IPS-NIHi11 (cell line): Measurements from ENCODE around the gene RAB3A.
A peak's percentile ranks its signal among the peaks of the same experiment; 100 is the strongest.

Experiments used
- DNase-seq: peaks from one replicate; pipeline ENCODE4 v3.0.0; 2012; ENCODE audit warnings: mixed read lengths, low spot score

RAB3A gene, protein sequence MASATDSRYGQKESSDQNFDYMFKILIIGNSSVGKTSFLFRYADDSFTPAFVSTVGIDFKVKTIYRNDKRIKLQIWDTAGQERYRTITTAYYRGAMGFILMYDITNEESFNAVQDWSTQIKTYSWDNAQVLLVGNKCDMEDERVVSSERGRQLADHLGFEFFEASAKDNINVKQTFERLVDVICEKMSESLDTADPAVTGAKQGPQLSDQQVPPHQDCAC

DNA sequence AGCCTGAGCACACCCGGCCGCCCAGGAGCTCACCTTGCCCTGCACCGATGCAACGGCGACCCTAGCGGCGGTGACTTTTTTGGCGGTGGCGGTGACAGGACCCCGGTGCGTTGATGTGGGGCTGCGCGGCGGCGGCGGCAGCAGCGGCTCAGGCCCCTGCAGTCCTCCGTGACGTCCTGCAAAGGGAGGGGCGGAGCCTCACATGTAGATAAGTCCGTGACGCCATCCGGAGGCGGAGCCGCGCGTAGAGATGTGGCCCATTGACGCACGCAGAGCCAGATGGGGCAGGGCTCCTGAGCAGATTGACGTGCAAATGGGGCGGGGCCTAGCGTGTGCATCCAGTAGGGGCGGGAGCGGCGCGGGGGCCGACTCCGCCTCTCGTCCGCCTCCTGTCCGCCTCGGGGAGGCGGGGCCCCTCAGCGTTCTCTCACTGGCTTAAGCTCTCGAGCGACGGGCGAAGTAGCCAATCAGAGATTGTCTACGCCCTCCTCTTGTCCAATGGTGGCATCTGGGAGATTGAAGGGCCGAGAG, at the start of gene RAB3A:
TSS of gene RAB3A (minus strand) at position 180 of the 531 bp plus-strand sequence. CDS start 1,302 bp downstream, outside the sequence.
- peak; percentile 92 for DNase-seq

DNA sequence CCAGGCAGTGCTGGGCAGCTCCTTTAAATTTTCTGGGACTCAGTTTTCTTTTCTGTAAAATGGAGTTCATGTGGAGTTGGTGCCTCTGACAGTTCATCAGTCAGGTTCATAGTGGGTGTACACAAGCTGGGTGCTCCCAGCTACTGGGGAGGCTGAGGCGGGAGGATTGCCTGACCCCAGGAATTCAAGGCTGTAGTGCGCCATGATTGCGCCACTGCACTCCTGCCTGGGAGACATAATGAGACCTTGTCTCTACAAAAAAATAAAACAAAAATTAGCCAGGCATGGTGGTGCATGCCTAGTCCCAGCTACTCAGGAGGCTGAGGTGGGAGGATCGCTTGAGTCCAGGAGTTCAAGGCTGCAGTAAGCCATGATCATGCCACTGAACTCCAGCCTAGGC, 49.3 kb upstream of the RAB3A start:
- DNase-seq = no peak

DNA sequence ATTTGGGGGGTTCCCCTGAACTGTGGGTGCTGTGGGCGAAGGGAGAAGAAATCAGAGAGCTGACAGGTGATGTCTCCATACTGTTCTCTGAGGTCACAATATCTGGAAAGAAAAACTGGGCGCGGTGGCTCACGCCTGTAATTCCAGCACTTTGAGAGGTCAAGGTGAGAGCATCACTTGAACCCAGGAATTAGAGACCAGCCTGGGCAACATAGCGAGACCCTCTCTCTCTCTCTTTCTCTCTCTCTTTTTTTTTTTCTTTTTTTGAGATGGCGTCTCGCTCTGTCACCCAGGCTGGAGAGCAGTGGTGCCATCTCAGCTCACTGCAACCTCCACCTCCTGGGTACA, 48.5 kb upstream of the RAB3A start:
- no peak for DNase-seq

DNA sequence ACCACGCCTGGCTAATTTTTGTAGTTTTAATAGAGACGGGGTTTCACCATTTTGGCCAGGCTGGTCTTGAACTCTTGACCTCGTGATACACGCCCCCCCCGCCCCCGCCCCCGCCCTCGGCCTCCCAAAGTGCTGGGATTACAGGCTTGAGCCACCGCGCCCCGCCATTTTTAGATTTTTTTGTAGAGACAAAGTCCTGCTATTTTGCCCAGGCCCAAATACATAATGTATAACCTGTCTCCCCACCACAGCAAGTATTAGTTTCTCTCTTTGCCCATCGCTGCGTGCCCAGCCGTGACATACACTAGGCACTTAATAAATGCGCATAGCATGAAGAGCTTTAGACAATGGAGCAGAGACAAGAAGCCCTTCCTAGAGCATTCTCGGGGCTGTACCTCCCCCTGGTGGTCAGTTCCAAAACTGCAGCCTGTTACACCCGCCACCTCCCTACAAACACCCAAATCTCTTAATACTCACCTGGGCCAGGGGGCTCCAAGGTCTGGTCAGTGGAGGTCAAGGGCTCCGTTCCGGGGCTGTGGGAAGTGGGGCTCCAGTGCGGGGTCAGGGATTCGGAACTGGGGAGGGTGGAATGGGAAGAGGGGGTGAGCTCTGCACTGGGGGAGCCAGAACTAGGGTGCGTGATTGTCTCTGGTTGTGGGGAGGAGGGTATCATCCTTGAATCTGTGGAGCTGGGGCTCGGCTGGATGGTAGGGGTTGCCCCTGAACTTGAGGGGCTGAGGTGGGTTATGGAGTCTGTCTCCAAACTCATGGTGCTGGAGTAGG, 47.9 kb upstream of the RAB3A start:
- peak; percentile 88 for DNase-seq

DNA sequence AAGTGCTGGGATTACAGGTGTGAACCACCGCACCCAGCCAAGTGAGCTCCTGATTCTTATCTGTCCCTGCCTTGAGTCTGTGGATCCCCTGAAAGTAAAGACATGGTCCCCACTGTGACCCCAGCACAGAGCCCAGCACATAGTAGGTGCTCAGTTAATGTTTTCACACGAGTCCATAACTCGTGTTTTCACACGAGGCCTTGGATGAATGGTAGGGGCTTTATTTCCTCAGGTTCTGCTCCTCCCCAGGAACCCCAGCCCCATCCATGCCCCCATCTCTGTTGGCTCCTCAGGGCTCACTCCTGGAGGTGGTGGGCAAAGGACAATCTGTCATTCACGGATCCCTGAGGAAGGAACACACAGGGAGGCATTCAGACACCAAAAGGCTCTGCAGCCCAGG, 46.0 kb upstream of the RAB3A start:
- no peak for DNase-seq

DNA sequence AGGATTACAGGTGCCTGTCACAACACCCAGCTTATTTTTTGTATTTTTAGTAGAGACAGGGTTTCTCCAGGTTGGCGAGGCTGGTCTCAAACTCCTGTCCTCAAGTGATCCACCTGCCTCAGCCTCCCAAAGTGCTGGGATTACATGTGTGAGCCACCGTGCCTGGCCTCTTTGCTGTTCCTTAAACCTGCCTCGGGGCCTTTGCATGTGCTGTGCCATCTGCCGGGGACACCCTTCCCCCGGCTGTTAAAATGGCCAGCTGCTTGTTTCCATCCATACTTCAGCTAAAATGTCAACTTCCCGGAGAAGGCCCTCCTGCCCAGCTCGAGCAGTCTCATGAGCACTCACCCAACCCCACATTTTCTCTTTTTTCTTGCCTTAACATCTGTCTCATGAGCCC, 41.5 kb upstream of the RAB3A start:
- no peak for DNase-seq

DNA sequence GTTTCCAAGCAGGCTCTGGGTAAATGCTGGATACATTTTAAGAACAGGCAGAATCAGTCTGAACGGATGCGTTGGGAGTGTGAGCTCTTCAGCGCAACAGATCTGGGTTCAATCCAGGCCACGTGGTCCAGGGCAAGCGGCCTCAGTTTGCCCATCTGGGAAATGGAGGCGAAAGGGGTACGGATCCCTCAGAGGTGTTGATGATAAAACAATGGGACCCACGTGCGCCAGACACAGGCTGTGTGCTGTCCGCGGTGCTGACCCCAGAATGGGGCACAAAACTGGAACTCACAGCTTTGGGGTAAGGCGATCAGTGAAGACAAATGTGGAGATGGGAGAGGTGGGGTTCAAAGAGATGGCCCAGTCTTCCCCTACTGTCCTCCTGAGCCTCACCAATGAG, 35.5 kb upstream of the RAB3A start:
- DNase-seq = peak; percentile 62

DNA sequence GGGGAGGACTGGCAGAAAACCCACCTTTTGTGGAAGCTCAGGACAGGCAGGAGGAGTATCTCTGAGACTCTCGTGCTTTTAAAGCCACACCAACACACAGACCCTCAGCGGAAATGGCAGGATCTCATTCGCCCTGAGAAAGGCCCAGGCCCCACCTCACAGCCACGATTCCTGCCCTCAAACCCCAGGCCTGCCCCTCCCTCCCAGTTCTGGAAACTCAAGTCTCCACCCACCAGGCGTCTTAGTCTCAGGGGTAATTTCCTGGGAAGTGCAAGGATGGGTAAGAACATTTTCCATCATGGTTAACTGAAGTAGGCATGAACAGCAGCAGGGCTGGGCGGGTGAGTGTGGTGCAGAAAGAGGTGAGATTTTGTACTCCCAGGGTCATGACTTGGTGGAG, 30.4 kb upstream of the RAB3A start:
- no peak for DNase-seq

DNA sequence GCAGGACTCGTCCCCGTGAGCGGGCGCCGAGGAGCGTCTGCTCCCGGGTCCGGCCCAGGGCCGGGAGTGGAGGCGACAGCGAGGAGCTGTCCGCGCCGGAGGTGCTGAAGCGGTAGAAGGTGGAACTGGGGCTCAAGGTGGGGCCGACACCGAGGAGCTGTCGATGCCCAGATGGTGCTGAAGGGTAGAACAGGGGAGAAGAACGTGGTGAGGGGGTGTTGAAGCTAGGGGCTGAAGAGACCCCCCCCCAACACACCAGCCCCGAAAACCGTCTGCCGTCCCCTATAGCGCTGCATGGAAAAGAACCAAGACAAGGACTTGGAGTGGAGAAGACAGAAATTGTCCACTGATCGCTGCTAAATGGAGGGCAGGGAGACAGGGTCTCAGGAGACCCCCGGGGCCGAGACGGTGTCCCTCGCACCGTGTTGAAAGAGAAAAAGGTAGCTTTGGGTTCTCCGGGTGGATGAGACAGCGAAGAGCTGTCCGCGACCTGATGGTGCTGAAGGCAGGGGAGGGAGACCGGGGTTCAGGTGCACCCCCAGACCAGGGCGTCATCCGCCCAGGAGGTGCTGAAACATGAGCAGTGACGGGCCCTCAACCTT, 29.5 kb upstream of the RAB3A start:
- DNase-seq = peak; percentile 97

DNA sequence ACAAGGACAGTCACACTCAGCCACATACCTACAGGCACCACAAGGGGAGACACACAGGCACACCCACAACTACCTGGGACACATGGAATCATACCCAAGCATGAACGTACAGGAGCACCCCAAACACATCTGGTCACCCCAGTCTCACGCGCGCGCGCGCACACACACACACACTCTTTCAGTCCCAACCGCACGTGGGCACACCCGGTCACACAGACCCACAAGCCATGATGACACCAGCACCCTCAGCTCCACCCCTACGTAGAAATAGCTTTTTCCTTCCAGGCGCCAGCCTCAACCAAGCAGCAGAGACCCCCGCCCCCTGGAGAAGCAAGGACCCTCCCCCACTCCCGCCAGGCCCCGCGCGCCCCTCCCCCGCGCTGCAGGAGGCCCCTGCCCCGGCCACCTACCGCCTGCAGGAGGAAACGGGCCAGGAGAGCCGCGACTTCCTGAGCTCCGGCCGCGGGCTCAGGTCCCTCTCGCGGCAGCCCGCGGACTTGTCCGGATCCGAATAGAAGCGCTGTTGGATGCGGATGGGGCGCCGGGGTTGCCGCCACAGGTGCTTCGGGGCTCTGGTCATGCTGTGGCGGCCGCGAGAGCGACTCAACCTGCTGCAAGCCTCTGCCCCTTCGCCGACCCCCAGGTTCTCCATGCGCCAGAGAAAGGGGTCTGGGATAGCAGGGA, 28.8 kb upstream of the RAB3A start:
- peak; percentile 90 for DNase-seq

DNA sequence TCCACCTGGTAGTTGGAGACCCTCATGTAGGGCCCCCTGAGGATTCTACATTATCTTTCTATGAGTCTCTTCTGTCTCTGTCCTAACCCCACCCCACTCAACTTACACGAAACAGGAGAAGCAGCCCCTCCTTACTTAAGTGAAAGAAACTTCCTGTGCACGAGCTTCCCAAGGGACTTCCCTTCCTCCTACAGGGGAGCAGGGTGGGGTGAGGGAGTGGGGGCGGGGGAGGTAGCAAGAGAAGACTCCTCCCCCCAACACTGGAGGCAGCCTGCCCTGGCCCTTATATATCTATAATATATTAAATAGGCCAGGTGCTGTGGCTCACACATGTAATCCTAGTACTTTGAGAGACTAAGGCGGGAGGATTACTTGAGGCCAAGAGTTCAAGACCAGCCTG, 27.9 kb upstream of the RAB3A start:
- DNase-seq = no peak

DNA sequence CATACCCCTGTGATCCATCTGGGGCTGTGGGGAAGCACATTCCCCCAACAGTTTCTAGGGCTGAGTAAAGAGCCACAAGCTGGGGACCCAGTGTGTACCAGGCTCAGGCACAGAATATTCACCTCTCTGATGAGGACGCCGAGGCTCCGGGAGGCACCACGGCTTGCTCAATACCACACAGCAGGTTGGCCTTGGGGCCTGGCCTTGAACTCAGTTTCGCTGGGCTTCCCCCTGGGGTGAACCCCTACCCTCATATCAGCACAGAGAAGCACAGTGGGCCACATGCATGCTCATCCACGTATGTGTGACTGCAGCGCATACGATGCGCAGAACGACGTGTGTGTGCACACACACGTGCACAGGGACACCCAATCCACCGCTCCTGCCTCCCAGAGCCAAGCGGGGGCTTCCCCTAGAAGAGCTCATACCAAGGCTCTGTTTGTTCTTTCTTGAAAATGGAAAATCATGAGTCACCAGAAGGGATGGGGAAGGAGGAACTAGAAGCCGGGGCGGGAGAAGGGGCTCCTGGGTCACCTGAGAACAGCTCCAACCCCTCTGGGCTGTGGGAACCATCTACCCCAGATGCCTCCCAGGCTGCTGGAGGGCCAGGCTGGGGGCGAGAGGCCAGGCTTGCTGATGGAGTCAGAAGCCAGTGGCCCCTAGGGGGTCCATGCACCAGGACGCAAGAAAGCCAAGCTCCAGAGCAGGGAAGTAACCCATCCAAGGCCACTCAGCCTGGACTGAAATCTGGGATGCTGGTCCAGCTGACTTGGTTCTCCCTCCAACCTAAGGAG, 27.3 kb upstream of the RAB3A start:
- no peak for DNase-seq

DNA sequence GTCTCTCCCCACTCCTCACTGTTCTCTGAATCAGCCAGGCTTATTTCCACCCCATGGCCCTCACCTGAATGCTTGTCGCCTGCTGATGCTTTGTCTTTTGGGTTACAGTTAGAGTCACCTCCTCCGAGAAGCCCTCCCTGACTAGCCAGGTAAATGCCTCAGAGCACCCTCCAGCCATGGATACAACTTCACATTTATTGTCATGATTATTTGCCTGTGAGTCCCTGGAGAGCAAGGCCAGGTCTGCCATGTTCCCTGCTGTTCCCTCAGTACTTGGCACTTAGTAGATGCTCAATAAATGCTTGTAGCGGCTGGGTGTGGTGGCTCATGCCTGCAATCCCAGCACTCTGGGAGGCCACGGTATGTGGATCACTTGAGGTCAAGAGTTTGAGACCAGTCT, 26.1 kb upstream of the RAB3A start:
- no peak for DNase-seq

DNA sequence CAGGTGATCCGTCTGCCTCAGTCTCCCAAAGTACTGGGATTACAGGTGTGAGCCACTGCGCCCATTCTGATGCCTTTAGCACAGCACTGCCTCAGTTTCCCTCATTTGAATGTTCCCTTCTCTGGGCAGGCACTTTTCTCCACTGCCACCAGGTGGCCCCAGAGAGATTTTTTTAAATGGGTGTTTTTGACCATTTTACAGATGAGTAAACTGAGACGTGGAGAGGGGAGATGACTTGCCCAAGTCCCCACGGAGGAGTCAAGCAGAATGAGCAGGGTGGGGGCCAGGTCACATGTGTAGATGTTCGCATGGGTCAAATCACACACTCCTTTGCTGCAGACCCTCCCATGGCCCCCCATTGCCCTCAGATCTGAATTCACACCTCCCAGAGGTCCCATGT, 25.6 kb upstream of the RAB3A start:
- no peak for DNase-seq

DNA sequence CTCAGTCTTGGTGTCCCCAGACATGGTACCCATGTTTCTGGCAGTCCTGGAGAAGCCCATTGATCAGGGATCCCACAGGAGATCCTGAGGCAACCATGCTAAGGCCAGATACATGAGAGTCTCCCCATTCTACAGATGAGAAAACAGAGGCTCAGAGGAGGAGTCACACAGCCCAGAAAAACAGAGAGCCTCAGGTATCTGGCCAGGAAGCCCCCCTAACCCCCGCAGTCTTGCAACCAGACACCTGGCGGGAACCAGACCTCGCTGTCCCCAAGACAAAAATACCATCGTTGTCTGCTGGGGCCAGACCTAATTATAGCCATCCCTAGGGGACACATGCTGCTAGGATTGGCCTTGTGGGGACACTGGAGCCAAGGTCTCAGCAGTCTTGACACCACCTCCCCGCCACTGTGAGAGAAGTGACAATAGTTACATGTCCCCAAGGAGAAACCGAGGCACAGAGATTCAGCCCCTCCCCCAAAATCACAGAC, 24.0 kb upstream of the RAB3A start:
- DNase-seq = no peak

DNA sequence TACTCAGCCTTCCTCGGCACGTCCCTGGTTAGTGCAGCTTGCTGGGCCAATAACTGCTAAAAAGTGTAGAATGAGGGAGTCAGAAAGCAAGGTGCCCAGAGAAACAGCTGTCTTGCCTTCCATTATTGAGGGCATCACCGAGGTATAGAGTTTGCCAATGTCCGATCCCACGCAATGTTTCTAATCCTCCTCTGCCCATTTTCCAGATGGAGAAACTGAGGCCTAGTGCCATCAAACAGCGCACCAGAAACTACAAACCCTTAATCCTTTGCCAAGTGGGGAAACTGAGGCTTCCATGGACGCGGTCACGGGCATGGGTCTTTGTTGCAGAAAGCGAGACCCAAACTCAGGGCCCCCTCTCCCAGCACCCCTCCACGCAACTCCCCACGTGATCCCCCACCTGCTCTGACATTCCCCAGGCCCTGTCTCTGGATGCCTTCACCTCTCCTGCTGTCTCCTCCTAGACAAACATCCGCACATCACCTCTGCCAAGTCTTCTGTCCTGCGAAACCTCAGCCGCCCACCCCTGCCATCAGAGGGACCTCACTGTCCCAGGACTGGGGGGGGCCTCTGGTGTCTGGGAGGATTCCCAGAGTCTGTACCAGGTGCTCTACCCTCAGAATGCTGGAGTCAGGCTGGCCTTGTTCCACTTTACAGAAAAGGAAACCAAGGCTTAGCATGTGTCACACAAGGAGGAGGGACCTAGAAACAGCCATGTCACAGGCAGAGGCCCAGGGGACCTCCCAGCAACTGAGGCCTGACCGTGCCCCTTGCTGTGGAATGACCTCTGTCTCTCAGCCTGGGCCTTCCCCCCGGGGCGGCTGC, 23.3 kb upstream of the RAB3A start:
- DNase-seq = no peak

DNA sequence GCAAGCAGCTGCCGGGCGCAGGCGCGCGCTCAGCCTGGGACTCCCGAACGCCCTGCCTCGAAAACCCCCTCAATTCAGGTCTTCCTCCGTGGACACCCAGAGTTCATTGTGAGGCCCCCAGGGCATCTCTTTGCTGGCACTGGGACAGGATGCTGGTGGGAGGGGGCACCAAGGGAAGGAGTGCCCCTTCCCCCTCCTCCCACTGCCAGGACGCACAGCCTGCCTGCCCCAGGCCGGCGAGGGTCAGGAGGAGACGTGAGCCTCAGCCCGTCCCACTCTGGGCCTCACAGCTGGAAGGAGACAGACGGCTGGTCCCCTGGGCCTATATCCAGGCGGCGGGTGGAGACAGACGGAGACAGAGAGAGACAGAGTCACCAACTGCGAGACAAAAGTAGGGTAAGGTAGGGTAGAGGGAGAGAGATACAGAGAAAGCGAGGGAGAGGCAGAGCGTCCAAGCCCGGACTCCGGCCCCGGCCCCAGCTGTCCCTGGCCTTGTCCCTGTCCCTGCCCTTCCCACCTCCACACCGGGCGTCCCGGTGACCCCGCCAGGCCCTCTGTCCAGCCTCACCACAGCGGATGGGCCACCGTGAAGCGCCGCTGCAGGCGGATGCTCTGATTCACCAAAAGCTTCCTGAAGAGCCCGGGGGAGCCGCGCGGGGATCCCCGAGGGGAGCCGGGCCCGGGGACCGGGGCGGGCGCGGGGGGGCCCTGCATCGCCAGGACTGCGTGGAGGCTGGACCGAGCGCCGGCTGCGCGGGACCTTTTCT, 22.0 kb upstream of the RAB3A start, which contains the start of gene PDE4C:
TSS of gene PDE4C (minus strand) at position 737 of the 767 bp plus-strand sequence. CDS start at position 714, 23 bp downstream.
- no peak for DNase-seq

DNA sequence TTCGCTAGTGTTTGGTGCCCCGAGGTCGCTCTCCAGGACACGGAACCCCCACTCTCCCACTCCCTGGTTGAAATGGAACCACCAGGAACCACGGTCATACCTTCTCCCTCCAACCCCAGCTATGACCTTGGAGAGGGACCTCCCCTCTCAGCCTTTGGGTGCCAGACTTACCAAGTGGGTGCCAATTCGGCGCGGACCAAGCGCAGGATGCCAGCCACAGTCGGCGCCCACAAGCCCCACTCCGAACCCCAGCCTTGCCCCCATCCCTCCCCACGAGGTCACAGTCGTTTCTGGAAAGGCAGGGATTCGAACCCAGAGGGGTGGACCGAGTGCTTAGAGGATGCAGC, 21.5 kb upstream of the RAB3A start:
- no peak for DNase-seq

DNA sequence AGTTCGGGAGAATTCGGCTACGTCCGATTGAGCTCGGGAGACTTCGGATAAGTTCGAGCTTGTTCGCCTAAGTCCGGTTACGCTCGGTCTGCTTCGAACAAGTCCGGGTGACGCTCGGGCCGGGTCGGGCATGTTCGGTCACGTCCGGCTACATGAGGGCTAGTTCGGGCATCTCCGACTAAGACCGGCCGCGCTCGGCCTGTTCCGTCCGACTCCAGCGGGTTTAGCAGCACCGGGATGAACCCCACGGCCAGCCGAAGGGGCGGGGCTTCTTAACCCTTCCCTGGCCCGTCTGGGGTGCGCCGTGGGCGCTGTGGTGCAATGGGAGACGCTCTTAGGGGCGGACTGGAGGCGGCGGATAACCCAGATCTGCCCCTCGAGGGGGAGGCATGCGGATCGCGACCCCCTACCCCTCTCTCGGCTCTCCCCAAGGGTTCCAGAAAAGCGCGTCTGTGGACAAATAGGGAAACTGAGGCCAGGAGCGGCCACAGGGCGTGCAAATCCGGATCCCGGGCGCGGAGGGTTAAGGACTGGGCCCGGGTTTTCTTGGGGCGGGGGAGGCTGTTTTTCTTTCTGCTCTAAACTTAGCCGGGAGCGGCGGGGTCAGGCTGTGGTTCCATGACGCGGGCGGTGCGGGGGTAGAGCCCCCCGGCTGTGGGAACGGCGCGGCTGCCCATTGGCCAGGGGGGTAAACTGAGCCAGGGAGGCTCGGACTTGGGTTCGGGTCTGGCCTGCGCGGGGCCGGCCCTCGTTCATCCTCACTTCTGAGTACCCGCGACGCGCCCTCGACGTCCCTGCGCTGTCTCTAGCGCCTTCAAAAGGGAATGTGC, 20.9 kb upstream of the RAB3A start:
- DNase-seq = peak; percentile 99
